IMR-90 (cell line): ENCODE measurements around the gene XRCC3. TPM values are rescaled to one million over a fixed set of nuclear protein-coding genes. Genes with fewer than 3 reads are reported as not detected.

Source experiments
- ATAC-seq: fragments of 200-7000 bp; cut with Tn5 transposase; 2 replicates; pipeline ENCODE4 v1.9.1; 2020; ENCODE audit warnings: low read depth, mild to moderate bottlenecking, moderate library complexity
- BruUV-seq: library from RNA; stranded (reverse); fragments of 400-500 nt; replicated peaks from 2 replicates; lab custom pipeline; 2021; lab: Mats Ljungman, UMichigan
- CTCF ChIA-PET: fragments of 300-600 bp; formaldehyde crosslinking; extraction: SDS; loops from one replicate; lab custom pipeline; 2021; ENCODE audit warnings: antibody characterized with exemption; lab: Yijun Ruan, JAX
- POLR2A ChIA-PET: fragments of 300-600 bp; sonication (Branson Sonifier 250); formaldehyde crosslinking; loops from one replicate; lab custom pipeline; 2022; ENCODE audit warnings: antibody characterized with exemption; ENCODE audit not compliant: unreplicated experiment; lab: Charles Lee
- DNase-seq: peaks from one replicate; pipeline ENCODE4 v3.0.0; 2013
- H2AFZ ChIP-seq: replicated peaks from 2 replicates; pipeline ENCODE3; 2013; ENCODE audit warnings: low read length, mild to moderate bottlenecking; ENCODE audit not compliant: poor library complexity
- H2AK5ac ChIP-seq: 2 replicates; pipeline ENCODE4 v1.6.1; 2013; ENCODE audit warnings: low read depth, low read length, inconsistent platforms
- H2AK9ac ChIP-seq: replicated peaks from 2 replicates; pipeline ENCODE3; 2013; ENCODE audit warnings: mild to moderate bottlenecking, low read depth, low read length, moderate library complexity; ENCODE audit not compliant: poor library complexity
- H2BK120ac ChIP-seq: 2 replicates; pipeline ENCODE4 v1.6.1; 2013; ENCODE audit warnings: low read depth, low read length, inconsistent platforms
- H2BK15ac ChIP-seq: 3 replicates; pipeline ENCODE4 v1.6.1; 2013; ENCODE audit warnings: low read depth, low read length, inconsistent platforms
- H2BK20ac ChIP-seq: 2 replicates; pipeline ENCODE4 v1.6.1; 2013; ENCODE audit warnings: low read depth, mild to moderate bottlenecking, inconsistent platforms, low read length, moderate library complexity
- H2BK5ac ChIP-seq: 2 replicates; pipeline ENCODE4 v1.6.1; 2013; ENCODE audit warnings: mild to moderate bottlenecking, low read depth, low read length, inconsistent platforms; ENCODE audit not compliant: poor library complexity, severe bottlenecking
- H3K14ac ChIP-seq: replicated peaks from 2 replicates; pipeline ENCODE4 v1.6.1; 2013; ENCODE audit warnings: low read depth, low read length, inconsistent platforms
- H3K18ac ChIP-seq: 2 replicates; pipeline ENCODE4 v1.6.1; 2013; ENCODE audit warnings: low read depth, low read length, control low read depth
- H3K23ac ChIP-seq: 2 replicates; pipeline ENCODE4 v1.6.1; 2013; ENCODE audit warnings: low read depth, low read length, inconsistent platforms
- H3K27ac ChIP-seq: 2 replicates; pipeline ENCODE4 v1.5.1; 2013; ENCODE audit warnings: mild to moderate bottlenecking, control low read depth, low read length; ENCODE audit not compliant: insufficient read depth
- H3K27me3 ChIP-seq: 2 replicates; pipeline ENCODE4 v1.6.1; 2013; ENCODE audit warnings: low read length; ENCODE audit not compliant: control insufficient read depth, insufficient read depth
- H3K36me3 ChIP-seq: 2 replicates; pipeline ENCODE4 v1.6.1; 2013; ENCODE audit warnings: low read length, mixed read lengths; ENCODE audit not compliant: control insufficient read depth, insufficient read depth
- H3K4ac ChIP-seq: 2 replicates; pipeline ENCODE4 v1.6.1; 2013; ENCODE audit warnings: low read depth, low read length, inconsistent platforms
- H3K4me1 ChIP-seq: 2 replicates; pipeline ENCODE4 v1.6.1; 2013; ENCODE audit warnings: low read length, mixed read lengths; ENCODE audit not compliant: control insufficient read depth, insufficient read depth
- H3K4me2 ChIP-seq: 2 replicates; pipeline ENCODE4 v1.6.1; 2013; ENCODE audit warnings: low read depth, mild to moderate bottlenecking, control low read depth, low read length, moderate library complexity
- H3K4me3 ChIP-seq: 2 replicates; pipeline ENCODE4 v1.5.1; 2013; ENCODE audit warnings: low read depth, mild to moderate bottlenecking, control low read depth, low read length, moderate library complexity; ENCODE audit not compliant: insufficient read depth
- H3K56ac ChIP-seq: 2 replicates; pipeline ENCODE4 v1.6.1; 2013; ENCODE audit warnings: low read length, inconsistent platforms; ENCODE audit not compliant: insufficient read depth; ENCODE audit errors: extremely low read depth
- H3K79me1 ChIP-seq, 2 experiments: 2 replicates each; pipeline ENCODE4 v1.6.1; 2013; ENCODE audit warnings: low read length in 2 of 2, inconsistent platforms in 1 of 2, low read depth in 1 of 2
- H3K9ac ChIP-seq: 2 replicates; pipeline ENCODE4 v1.6.1; 2013; ENCODE audit warnings: low read depth, low read length, control low read depth
- H3K9me1 ChIP-seq: 2 replicates; pipeline ENCODE4 v1.6.1; 2013; ENCODE audit warnings: low read length, inconsistent platforms; ENCODE audit not compliant: insufficient read depth
- H3K9me3 ChIP-seq: 2 replicates; pipeline ENCODE4 v1.6.1; 2013; ENCODE audit warnings: low read length; ENCODE audit not compliant: control insufficient read depth, insufficient read depth
- H4K20me1 ChIP-seq: 2 replicates; pipeline ENCODE4 v1.6.1; 2013; ENCODE audit warnings: low read length, inconsistent platforms; ENCODE audit not compliant: insufficient read depth
- H4K5ac ChIP-seq: 2 replicates; pipeline ENCODE4 v1.6.1; 2013; ENCODE audit warnings: mild to moderate bottlenecking, low read depth, low read length, control low read depth
- H4K8ac ChIP-seq, 2 experiments: 2 replicates each; pipeline ENCODE4 v1.6.1; 2013; ENCODE audit warnings: low read depth in 2 of 2, low read length in 2 of 2, control low read depth in 1 of 2, inconsistent platforms in 1 of 2
- H4K91ac ChIP-seq: 2 replicates; pipeline ENCODE4 v1.6.1; 2013; ENCODE audit warnings: low read depth, low read length, inconsistent platforms; ENCODE audit not compliant: insufficient read depth
- BHLHE40 ChIP-seq: fragments of 150-350 bp; IDR thresholded peaks from 2 replicates; pipeline ENCODE4 v1.6.1; 2016; ENCODE audit warnings: mild to moderate bottlenecking, low read depth, low read length
- FOS ChIP-seq: fragments of 150-350 bp; IDR thresholded peaks from 2 replicates; pipeline ENCODE4 v1.6.1; 2016; ENCODE audit warnings: low read depth, low read length
- MXI1 ChIP-seq: IDR thresholded peaks from 2 replicates; pipeline ENCODE4 v1.6.1; 2012; ENCODE audit warnings: low read depth, mild to moderate bottlenecking, low read length, moderate library complexity, borderline replicate concordance
- RAD21 ChIP-seq: IDR thresholded peaks from 2 replicates; pipeline ENCODE4 v1.6.1; 2012; ENCODE audit warnings: low read length, improper control_type of control experiment
- WGBS, 2 experiments: methylation state at CpG; one replicate each; pipeline versions ENCODE4 v1.1.5 to v1.1.7; 2013; ENCODE audit warnings: missing lambda C conversion rate in 2 of 2; ENCODE audit not compliant: insufficient read length in 1 of 2; ENCODE audit errors: extremely low coverage in 2 of 2; 5-methylcytosine and 5-hydroxymethylcytosine counted together
- dilution Hi-C: fragments of 300-500 bp; cut with HindIII; formaldehyde crosslinking; loops from one replicate; pipeline ENCODE4 v1.14.3; 2018; ENCODE audit warnings: low sequenced_read_pairs; ENCODE audit not compliant: unreplicated experiment
- in situ Hi-C: fragments of 300-500 bp; cut with MboI; formaldehyde crosslinking; loops from 3 replicates; pipeline ENCODE4 v1.14.3; 2019; ENCODE audit warnings: low sequenced_read_pairs, inconsistent platforms, mixed read lengths
- intact Hi-C: fragments of 100-400 bp; cut with micrococcal nuclease; formaldehyde crosslinking; loops from 2 replicates; pipeline ENCODE4 v1.10.0; 2022
- polyA plus RNA-seq, 3 experiments: library from polyadenylated mRNA; depleted of rRNA; stranded (reverse); fragments of >200 nt; gene quantifications; 2 replicates each; pipeline ENCODE4 v1.2.3, GENCODE V29; 2012; ENCODE audit warnings: low replicate concordance in 1 of 3
- total RNA-seq: library from RNA; depleted of rRNA; stranded (reverse); fragments of >200 nt; gene quantifications from 2 replicates; pipeline ENCODE4 v1.2.3, GENCODE V29; 2012

The XRCC3 gene
- total and polyA plus RNA-seq, 2 of the 4 experiments (the other 2 are of a cell fraction): 8.1 to 9.5 TPM

GRCh38 chr14:103703433-103704385, 11.5 kb downstream of the XRCC3 start (continued):
- TF ChIP-seq MXI1 (no peak), FOS (no peak)

- Histone ChIP-seq H2BK20ac (no peak overlapping the region), H3K9ac (no peak overlapping the region), H3K27ac (no peak overlapping the region), H4K20me1 (peaks cover 40% of the 10 kb centered on the region), H3K4me3 (no peak overlapping the region), H3K36me3 (peaks cover 73% of the 10 kb centered on the region), H3K56ac (no peak overlapping the region), H3K27me3 (no peaks in the 10 kb centered on the region), H2AK5ac (no peak overlapping the region), H2AK9ac (no peak overlapping the region), H3K9me1 (no peaks in the 10 kb centered on the region), H3K4me1 (no peaks in the 10 kb centered on the region; the same call in 1 of the 2 replicates), H3K14ac (no peak overlapping the region), H3K9me3 (no peaks in the 10 kb centered on the region), H4K91ac (no peak overlapping the region), H3K79me1 (peaks cover 21 to 68% of the 10 kb centered on the region in 2 experiments; a peak in 3 of 4 replicates), H3K4me2 (no peak overlapping the region), H2BK15ac (no peak overlapping the region), H4K8ac (no peak overlapping the region), H2AFZ (no peak overlapping the region), H2BK5ac (no peak overlapping the region), H2BK120ac (no peak overlapping the region), H3K18ac (no peak overlapping the region), H3K4ac (no peak overlapping the region), H4K5ac (no peak overlapping the region), H3K23ac (no peak overlapping the region)
- intact Hi-C loops (no loop called here), in situ Hi-C loops (no loop called here), dilution Hi-C loops (no loop called here)
- no peak for DNase-seq
- BruUV-seq: no TSS peak
- 92% methylated on average over 17 of the region's 29 CpGs; no CpG with 5 or more reads in 1 of the 2 experiments for WGBS, 2 experiments
- no peak for TF ChIP-seq BHLHE40
- no peak for TF ChIP-seq MXI1
- TF ChIP-seq RAD21: no peak
- CTCF ChIA-PET: interaction anchor here (1.0 kb wide), 1 partner anchor 11 kb away, joined by 4 read pairs; no protein-coding TSS in a partner anchor
- POLR2A ChIA-PET: no interaction called here
- no peak for ATAC-seq
Observed at GRCh38 chr14:103702497-103703432, 12.5 kb downstream of the XRCC3 start.
